OCI-LY1 (cell line): Measurements from ENCODE around the gene P2RY14.

Experiments used
- H2AFZ ChIP-seq: fragments of 200-600 bp; sonication (generic), shearing (Covaris generic); 2 replicates; pipeline ENCODE4 v1.6.0; 2014; ENCODE audit warnings: antibody characterized with exemption, mild to moderate bottlenecking, low read length
- H3F3A ChIP-seq: fragments of 200-600 bp; sonication (generic), shearing (Covaris generic); 2 replicates; pipeline ENCODE4 v1.6.0; 2014; ENCODE audit warnings: mild to moderate bottlenecking, antibody characterized with exemption, low read length, moderate library complexity; ENCODE audit not compliant: insufficient read depth
- H3K27ac ChIP-seq: fragments of 200-600 bp; sonication (generic); 2 replicates; pipeline ENCODE4 v1.5.1; 2014; ENCODE audit warnings: low read length, mixed run types, mild to moderate bottlenecking, low read depth; ENCODE audit not compliant: poor library complexity, severe bottlenecking
- H3K27me3 ChIP-seq: fragments of 200-600 bp; sonication (generic); 2 replicates; pipeline ENCODE4 v1.6.0; 2014; ENCODE audit warnings: antibody characterized with exemption, mild to moderate bottlenecking, low read length, moderate library complexity; ENCODE audit not compliant: insufficient read depth
- H3K36me3 ChIP-seq: fragments of 200-600 bp; sonication (generic); 2 replicates; pipeline ENCODE4 v1.6.1; 2014; ENCODE audit warnings: mild to moderate bottlenecking, antibody characterized with exemption, low read length, moderate library complexity, mixed read lengths; ENCODE audit not compliant: insufficient read depth
- H3K4me1 ChIP-seq: fragments of 200-600 bp; sonication (generic); 2 replicates; pipeline ENCODE4 v1.5.1; 2014; ENCODE audit warnings: mild to moderate bottlenecking, low read length, moderate library complexity; ENCODE audit not compliant: insufficient read depth, severe bottlenecking
- H3K4me2 ChIP-seq: fragments of 200-600 bp; sonication (generic), shearing (Covaris generic); 2 replicates; pipeline ENCODE4 v1.6.1; 2014; ENCODE audit warnings: low read length
- H3K4me3 ChIP-seq: fragments of 200-600 bp; sonication (generic); 2 replicates; pipeline ENCODE4 v1.5.1; 2014; ENCODE audit warnings: low read length, low read depth, mild to moderate bottlenecking, mixed read lengths; ENCODE audit not compliant: poor library complexity, severe bottlenecking
- H3K79me2 ChIP-seq: fragments of 200-600 bp; shearing (Covaris generic); 2 replicates; pipeline ENCODE4 v1.6.1; 2016; ENCODE audit warnings: mixed run types, low read length, mixed read lengths; ENCODE audit not compliant: insufficient read depth
- H3K9ac ChIP-seq: fragments of 200-600 bp; sonication (generic), shearing (Covaris generic); 2 replicates; pipeline ENCODE4 v1.6.1; 2014; ENCODE audit warnings: mild to moderate bottlenecking, low read length, mixed read lengths
- H3K9me2 ChIP-seq: fragments of 200-600 bp; sonication (generic), shearing (Covaris generic); 2 replicates; pipeline ENCODE4 v1.6.1; 2014; ENCODE audit warnings: low read depth, mild to moderate bottlenecking, low read length, mixed read lengths
- H3K9me3 ChIP-seq: fragments of 200-600 bp; shearing (Covaris generic); 2 replicates; pipeline ENCODE4 v1.6.1; 2014; ENCODE audit warnings: low read length, mixed read lengths
- H4K20me1 ChIP-seq: fragments of 200-600 bp; sonication (generic), shearing (Covaris generic); 2 replicates; pipeline ENCODE4 v1.6.0; 2016; ENCODE audit warnings: mild to moderate bottlenecking, low read length; ENCODE audit not compliant: insufficient read depth
- EZH2 ChIP-seq: fragments of 200-600 bp; sonication (generic), shearing (Covaris generic); IDR thresholded peaks from 2 replicates; pipeline ENCODE4 v1.8.0; 2017; ENCODE audit warnings: borderline replicate concordance, mixed run types, mild to moderate bottlenecking, antibody characterized with exemption, low read length, moderate library complexity, mixed read lengths
- TF ChIP-seq, protein P1 (sequence below): fragments of 200-600 bp; sonication (generic), shearing (Covaris generic); IDR thresholded peaks from 2 replicates; pipeline ENCODE4 v1.5.1; 2017; ENCODE audit warnings: mild to moderate bottlenecking, antibody characterized with exemption, low read length, moderate library complexity, mixed read lengths

Gene P2RY14

DNA sequence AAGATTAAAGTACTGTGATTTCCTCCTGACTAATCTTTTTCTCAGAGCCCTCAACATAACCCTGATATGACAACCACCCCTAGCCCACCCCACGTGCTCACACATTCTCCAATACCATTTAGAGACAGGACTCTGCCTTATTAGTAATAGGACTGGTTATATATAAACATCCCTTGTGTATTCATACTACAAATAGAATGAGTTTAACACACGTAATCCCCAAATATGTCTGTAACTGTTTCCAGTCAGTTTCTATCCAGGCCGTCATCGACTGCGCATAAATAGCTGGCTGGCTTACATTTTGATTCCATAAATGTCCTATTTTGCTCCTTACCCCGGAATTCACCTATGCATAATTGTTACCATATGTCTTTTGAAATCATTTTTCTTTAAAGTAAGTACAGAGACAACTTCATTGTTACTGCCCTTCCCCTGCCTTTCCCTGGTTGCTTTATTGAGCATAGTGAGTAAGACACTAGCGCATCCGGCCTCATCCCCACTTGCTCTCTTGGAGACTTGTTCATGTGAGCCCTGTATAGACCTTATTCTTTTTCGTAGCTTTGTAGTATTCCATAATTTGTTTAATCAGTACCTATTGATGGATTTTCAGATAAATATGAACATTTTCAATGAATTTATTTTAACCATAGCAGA is 3.5 kb upstream of the P2RY14 start:
- H3K4me2 ChIP-seq, result no peak overlapping the region
- no peaks in the 10 kb centered on the region for H3K9me2 ChIP-seq
- no peaks in the 10 kb centered on the region for H3K9me3 ChIP-seq
- TF ChIP-seq, protein P1, sequence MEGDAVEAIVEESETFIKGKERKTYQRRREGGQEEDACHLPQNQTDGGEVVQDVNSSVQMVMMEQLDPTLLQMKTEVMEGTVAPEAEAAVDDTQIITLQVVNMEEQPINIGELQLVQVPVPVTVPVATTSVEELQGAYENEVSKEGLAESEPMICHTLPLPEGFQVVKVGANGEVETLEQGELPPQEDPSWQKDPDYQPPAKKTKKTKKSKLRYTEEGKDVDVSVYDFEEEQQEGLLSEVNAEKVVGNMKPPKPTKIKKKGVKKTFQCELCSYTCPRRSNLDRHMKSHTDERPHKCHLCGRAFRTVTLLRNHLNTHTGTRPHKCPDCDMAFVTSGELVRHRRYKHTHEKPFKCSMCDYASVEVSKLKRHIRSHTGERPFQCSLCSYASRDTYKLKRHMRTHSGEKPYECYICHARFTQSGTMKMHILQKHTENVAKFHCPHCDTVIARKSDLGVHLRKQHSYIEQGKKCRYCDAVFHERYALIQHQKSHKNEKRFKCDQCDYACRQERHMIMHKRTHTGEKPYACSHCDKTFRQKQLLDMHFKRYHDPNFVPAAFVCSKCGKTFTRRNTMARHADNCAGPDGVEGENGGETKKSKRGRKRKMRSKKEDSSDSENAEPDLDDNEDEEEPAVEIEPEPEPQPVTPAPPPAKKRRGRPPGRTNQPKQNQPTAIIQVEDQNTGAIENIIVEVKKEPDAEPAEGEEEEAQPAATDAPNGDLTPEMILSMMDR, result no peak
- no peak for TF ChIP-seq EZH2
- no peak overlapping the region for H3K9ac ChIP-seq
- H3F3A ChIP-seq, result no peaks in the 10 kb centered on the region
- no peaks in the 10 kb centered on the region for H3K36me3 ChIP-seq
- no peaks in the 10 kb centered on the region for H4K20me1 ChIP-seq
- H3K27me3 ChIP-seq, result no peaks in the 10 kb centered on the region
- peaks cover 27% of the 10 kb centered on the region for H3K4me1 ChIP-seq
- no peak overlapping the region for H3K4me3 ChIP-seq
- H3K79me2 ChIP-seq, result no peaks in the 10 kb centered on the region
- H3K27ac ChIP-seq, result no peak overlapping the region
- no peak overlapping the region for H2AFZ ChIP-seq

DNA sequence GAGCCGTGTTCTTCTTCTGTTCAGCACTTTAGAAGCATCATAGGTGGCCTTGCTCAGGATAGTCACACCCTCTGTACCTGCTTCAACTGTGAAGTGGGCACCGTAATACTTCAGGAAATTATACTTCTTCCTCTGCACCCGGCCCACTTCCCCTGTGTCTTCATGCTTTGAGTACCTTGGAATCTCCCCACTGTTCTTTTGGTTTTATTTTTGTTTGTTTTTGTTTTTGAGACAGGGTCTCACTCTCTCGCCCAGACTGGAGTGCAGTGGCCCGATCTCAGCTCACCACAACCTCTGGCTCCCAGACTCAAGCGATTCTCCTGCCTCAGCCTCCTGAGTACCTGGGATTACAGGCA is 1.7 kb downstream of the P2RY14 start:
- H3K36me3 ChIP-seq, result no peaks in the 10 kb centered on the region
- H2AFZ ChIP-seq, result no peak overlapping the region
- no peak overlapping the region for H3K4me3 ChIP-seq
- no peaks in the 10 kb centered on the region for H3K9me3 ChIP-seq
- peak overlapping the region; percentile 2; the same call in 1 of the 2 replicates for H3K4me2 ChIP-seq
- H3K9ac ChIP-seq, result no peak overlapping the region
- H3F3A ChIP-seq, result no peaks in the 10 kb centered on the region
- H3K27me3 ChIP-seq, result no peaks in the 10 kb centered on the region
- peaks cover 58% of the 10 kb centered on the region for H3K4me1 ChIP-seq
- no peaks in the 10 kb centered on the region for H3K79me2 ChIP-seq
- H3K9me2 ChIP-seq, result no peaks in the 10 kb centered on the region
- no peaks in the 10 kb centered on the region for H4K20me1 ChIP-seq
- peak overlapping the region; percentile 63 for H3K27ac ChIP-seq
- TF ChIP-seq, protein P1, result no peak
- no peak for TF ChIP-seq EZH2

DNA sequence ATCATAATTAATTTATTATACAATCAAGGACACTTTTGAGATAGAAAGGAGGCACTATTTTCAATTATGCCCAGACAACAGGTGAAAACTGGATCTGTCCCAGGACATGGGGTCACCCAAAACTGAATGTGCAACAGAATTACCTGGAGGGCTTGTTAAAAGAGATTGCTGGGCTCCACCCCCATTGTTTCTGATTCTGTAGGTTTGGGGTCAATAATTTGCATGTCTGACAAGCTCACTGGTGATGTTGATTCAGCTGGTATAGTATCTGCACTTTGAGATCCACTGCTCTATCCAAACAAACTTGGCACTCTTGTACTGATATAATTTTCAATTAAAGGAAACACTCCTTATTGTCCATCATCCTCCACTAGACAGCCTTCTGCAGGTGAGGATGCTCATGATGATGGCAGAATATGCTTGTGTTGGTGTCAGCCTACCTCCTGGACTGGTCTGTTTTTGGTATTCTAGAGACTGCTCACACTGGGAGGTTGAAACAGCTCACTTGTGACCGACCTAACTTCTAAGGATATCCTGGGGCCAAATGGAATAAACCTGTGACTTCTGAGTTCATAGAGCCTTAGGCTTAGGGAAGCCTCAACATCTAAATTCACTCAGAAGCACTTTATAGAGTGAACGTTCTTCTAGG is 2.2 kb downstream of the P2RY14 start:
- H3K79me2 ChIP-seq, result no peaks in the 10 kb centered on the region
- no peaks in the 10 kb centered on the region for H3F3A ChIP-seq
- H3K27ac ChIP-seq, result peak overlapping the region; percentile 63
- no peaks in the 10 kb centered on the region for H3K27me3 ChIP-seq
- H3K9me2 ChIP-seq, result no peaks in the 10 kb centered on the region
- H4K20me1 ChIP-seq, result no peaks in the 10 kb centered on the region
- no peak overlapping the region for H2AFZ ChIP-seq
- peaks cover 58% of the 10 kb centered on the region for H3K4me1 ChIP-seq
- H3K9me3 ChIP-seq, result no peaks in the 10 kb centered on the region
- no peak overlapping the region for H3K9ac ChIP-seq
- H3K4me2 ChIP-seq, result peak overlapping the region; percentile 2; the same call in 1 of the 2 replicates
- no peaks in the 10 kb centered on the region for H3K36me3 ChIP-seq
- H3K4me3 ChIP-seq, result no peak overlapping the region
- TF ChIP-seq, protein P1, result no peak
